ENCODE data around the gene MMP21.

The MMP21 gene

GRCh38 chr10:125799451-125800182 is 24.0 kb upstream of the MMP21 start:
- Mint-ChIP-seq H3K36me3 (peaks cover 13% of the 10 kb centered on the region), H3K27ac (peak overlapping the region; percentile 37)

GRCh38 chr10:125797994-125798662 is 22.5 kb upstream of the MMP21 start:
- no peaks in the 10 kb centered on the region for H3K9me3 Mint-ChIP-seq
- DNase-seq (ENCODE audit: low spot score in 2 of 2): no peak
- H3K4me3 Mint-ChIP-seq: no peak overlapping the region
- ATAC-seq: no peak
- H3K4me1 Mint-ChIP-seq: no peaks in the 10 kb centered on the region
- peaks cover 22% of the 10 kb centered on the region for H3K36me3 Mint-ChIP-seq
- peak overlapping the region; percentile 37 for H3K27ac Mint-ChIP-seq

More at GRCh38 chr10:125799451-125800182, 24.0 kb upstream of the MMP21 start:
- Mint-ChIP-seq H3K4me1 (no peaks in the 10 kb centered on the region), H3K9me3 (no peaks in the 10 kb centered on the region), H3K4me3 (no peak overlapping the region)
- no peak for DNase-seq (ENCODE audit: low spot score in 2 of 2)
- no peak for ATAC-seq

- Mint-ChIP-seq H3K4me3 (no peak overlapping the region), H3K4me1 (no peaks in the 10 kb centered on the region), H3K9me3 (no peaks in the 10 kb centered on the region), H3K36me3 (peaks cover 27% of the 10 kb centered on the region), H3K27ac (peak overlapping the region; percentile 20)
- ATAC-seq (no peak), DNase-seq (ENCODE audit: low spot score in 2 of 2) (no peak)
Measured at GRCh38 chr10:125797424-125797823, 21.8 kb upstream of the MMP21 start.

GRCh38 chr10:125795637-125796190 is 20.1 kb upstream of the MMP21 start:
- Mint-ChIP-seq H3K36me3 (peaks cover 34% of the 10 kb centered on the region), H3K4me3 (no peak overlapping the region), H3K4me1 (no peaks in the 10 kb centered on the region), H3K9me3 (no peaks in the 10 kb centered on the region), H3K27ac (no peak overlapping the region)
- no peak for ATAC-seq
- no peak for DNase-seq (ENCODE audit: low spot score in 2 of 2)

- Mint-ChIP-seq H3K9me3 (no peaks in the 10 kb centered on the region), H3K4me3 (no peak overlapping the region), H3K4me1 (no peaks in the 10 kb centered on the region), H3K36me3 (peaks cover 36% of the 10 kb centered on the region), H3K27ac (peak overlapping the region; percentile 69)
- DNase-seq (ENCODE audit: low spot score in 2 of 2): no peak
- ATAC-seq: no peak
Measured at GRCh38 chr10:125795128-125795527, 19.5 kb upstream of the MMP21 start.

- Mint-ChIP-seq H3K4me3 (no peak overlapping the region), H3K9me3 (no peaks in the 10 kb centered on the region), H3K36me3 (peaks cover 40% of the 10 kb centered on the region), H3K27ac (peak overlapping the region; percentile 78), H3K4me1 (peaks cover 17% of the 10 kb centered on the region)
- DNase-seq (ENCODE audit: low spot score in 2 of 2): no peak
- ATAC-seq: peak; percentile 14
Measured at GRCh38 chr10:125792342-125793300, 17.0 kb upstream of the MMP21 start.

- Mint-ChIP-seq H3K4me1 (peaks cover 28% of the 10 kb centered on the region), H3K4me3 (no peak overlapping the region)
- ATAC-seq: peak; percentile 66
Measured at GRCh38 chr10:125788156-125789034, 12.8 kb upstream of the MMP21 start.

GRCh38 chr10:125785791-125786190 is 10.2 kb upstream of the MMP21 start:
- H3K4me3 Mint-ChIP-seq: no peak overlapping the region
- peaks cover 28% of the 10 kb centered on the region for H3K4me1 Mint-ChIP-seq
- DNase-seq (ENCODE audit: low spot score in 2 of 2) (no peak), ATAC-seq (no peak)
- H3K27ac Mint-ChIP-seq: no peak overlapping the region
- H3K9me3 Mint-ChIP-seq: no peaks in the 10 kb centered on the region
- H3K36me3 Mint-ChIP-seq: peaks cover 6% of the 10 kb centered on the region

More at GRCh38 chr10:125788156-125789034, 12.8 kb upstream of the MMP21 start:
- Mint-ChIP-seq H3K9me3 (no peaks in the 10 kb centered on the region), H3K27ac (peak overlapping the region; percentile 83), H3K36me3 (peaks cover 18% of the 10 kb centered on the region)
- DNase-seq (ENCODE audit: low spot score in 2 of 2): no peak

GRCh38 chr10:125783957-125784356 is 8.3 kb upstream of the MMP21 start:
- Mint-ChIP-seq H3K4me1 (peaks cover 24% of the 10 kb centered on the region), H3K4me3 (no peak overlapping the region), H3K36me3 (no peaks in the 10 kb centered on the region), H3K27ac (no peak overlapping the region), H3K9me3 (no peaks in the 10 kb centered on the region)
- no peak for ATAC-seq
- no peak for DNase-seq (ENCODE audit: low spot score in 2 of 2)

- ATAC-seq (no peak), DNase-seq (ENCODE audit: low spot score in 2 of 2) (no peak)
- peaks cover 19% of the 10 kb centered on the region for H3K4me1 Mint-ChIP-seq
- no peaks in the 10 kb centered on the region for H3K9me3 Mint-ChIP-seq
- no peak overlapping the region for H3K27ac Mint-ChIP-seq
- no peaks in the 10 kb centered on the region for H3K36me3 Mint-ChIP-seq
- H3K4me3 Mint-ChIP-seq: no peak overlapping the region
Measured at GRCh38 chr10:125783408-125783807, 7.8 kb upstream of the MMP21 start.

GRCh38 chr10:125782616-125783015 is 7.0 kb upstream of the MMP21 start:
- peaks cover 11% of the 10 kb centered on the region for H3K4me1 Mint-ChIP-seq
- H3K36me3 Mint-ChIP-seq: no peaks in the 10 kb centered on the region
- DNase-seq (ENCODE audit: low spot score in 2 of 2) (no peak), ATAC-seq (no peak)
- H3K27ac Mint-ChIP-seq: no peak overlapping the region
- H3K9me3 Mint-ChIP-seq: no peaks in the 10 kb centered on the region
- H3K4me3 Mint-ChIP-seq: no peak overlapping the region

GRCh38 chr10:125782054-125782453 is 6.4 kb upstream of the MMP21 start:
- DNase-seq (ENCODE audit: low spot score in 2 of 2): no peak
- Mint-ChIP-seq H3K9me3 (no peaks in the 10 kb centered on the region), H3K27ac (no peak overlapping the region), H3K4me1 (peaks cover 5% of the 10 kb centered on the region), H3K4me3 (no peak overlapping the region), H3K36me3 (no peaks in the 10 kb centered on the region)
- no peak for ATAC-seq

GRCh38 chr10:125781374-125781773 is 5.8 kb upstream of the MMP21 start:
- Mint-ChIP-seq H3K4me3 (no peak overlapping the region), H3K36me3 (no peaks in the 10 kb centered on the region), H3K9me3 (no peaks in the 10 kb centered on the region), H3K4me1 (no peaks in the 10 kb centered on the region), H3K27ac (no peak overlapping the region)
- ATAC-seq (no peak), DNase-seq (ENCODE audit: low spot score in 2 of 2) (no peak)
